Uterus (tissue), 2 donors: ENCODE measurements around the gene HNRNPL.

Experiments used
- CTCF ChIP-seq, 4 experiments: fragments of 200-600 bp in 2 of 4; fragments of 450-650 bp in 2 of 4; sonication (generic) in 2 of 4; IDR thresholded peaks; one replicate each; pipeline ENCODE4 v1.5.1; 2016 to 2019; ENCODE audit warnings: antibody characterized with exemption in 4 of 4, mild to moderate bottlenecking in 2 of 4, moderate library complexity in 1 of 4
- POLR2A ChIP-seq, 2 donors: fragments of 450-650 bp; IDR thresholded peaks; one replicate each; pipeline ENCODE4 v1.6.1; 2016; ENCODE audit warnings: antibody characterized with exemption in 2 of 2, mild to moderate bottlenecking in 1 of 2, moderate library complexity in 1 of 2

GRCh38 chr19:38888876-38889275, 39.1 kb upstream of the HNRNPL start:
- TF ChIP-seq CTCF (IDR thresholded peaks at IDR 0.05) (no peak), POLR2A (IDR thresholded peaks at IDR 0.05) (no peak)
